Neural cell (in vitro differentiated cells): ENCODE results near the gene RAI14. TPM values are rescaled to one million over a fixed set of nuclear protein-coding genes. Genes with fewer than 3 reads are reported as not detected.

Experiments used
- H2AFZ ChIP-seq: fragments of 200-600, 300-800 bp; sonication (generic), shearing (Covaris generic); 2 replicates; pipeline ENCODE4 v1.6.0; 2014; ENCODE audit warnings: low read depth, mild to moderate bottlenecking, antibody characterized with exemption, low read length, moderate library complexity
- H3F3A ChIP-seq: fragments of 200-600 bp; shearing (Covaris generic); 2 replicates; pipeline ENCODE4 v1.6.1; 2016; ENCODE audit warnings: mild to moderate bottlenecking, moderate library complexity, mixed read lengths, antibody characterized with exemption, low read length; ENCODE audit not compliant: insufficient read depth, poor library complexity, severe bottlenecking
- H3K27ac ChIP-seq: fragments of 200-600, 300-800 bp; sonication (generic), shearing (Covaris generic); 2 replicates; pipeline ENCODE4 v1.5.1; 2014; ENCODE audit warnings: mild to moderate bottlenecking, low read length, moderate library complexity
- H3K27me3 ChIP-seq: fragments of 300-800, 200-600 bp; sonication (generic), shearing (Covaris generic); 2 replicates; pipeline ENCODE4 v1.6.0; 2014; ENCODE audit warnings: mild to moderate bottlenecking, low read depth, low read length, moderate library complexity; ENCODE audit not compliant: insufficient read depth
- H3K36me3 ChIP-seq: fragments of 300-800, 200-600 bp; sonication (generic), shearing (Covaris generic); 2 replicates; pipeline ENCODE4 v1.5.1; 2014; ENCODE audit warnings: mild to moderate bottlenecking, antibody characterized with exemption, low read length, moderate library complexity; ENCODE audit not compliant: insufficient read depth
- H3K4me2 ChIP-seq: fragments of 300-800, 200-600 bp; sonication (generic), shearing (Covaris generic); 2 replicates; pipeline ENCODE4 v1.6.0; 2014; ENCODE audit warnings: mild to moderate bottlenecking, low read length
- H3K4me3 ChIP-seq: fragments of 300-800, 200-600 bp; sonication (generic), shearing (Covaris generic); 2 replicates; pipeline ENCODE4 v1.5.1; 2014; ENCODE audit warnings: mild to moderate bottlenecking, low read length, moderate library complexity
- H3K79me2 ChIP-seq: fragments of 200-600 bp; shearing (Covaris generic); replicated peaks from 2 replicates; pipeline ENCODE4 v1.6.0; 2014; ENCODE audit warnings: mild to moderate bottlenecking, low read length, moderate library complexity; ENCODE audit not compliant: insufficient read depth
- H3K9ac ChIP-seq: fragments of 300-800, 200-600 bp; sonication (generic), shearing (Covaris generic); 2 replicates; pipeline ENCODE4 v1.6.1; 2016; ENCODE audit warnings: mild to moderate bottlenecking, low read length, mixed read lengths
- H3K9me2 ChIP-seq: fragments of 200-600 bp; shearing (Covaris generic); 2 replicates; pipeline ENCODE4 v1.6.1; 2016; ENCODE audit warnings: mild to moderate bottlenecking, low read length, mixed read lengths; ENCODE audit not compliant: insufficient read depth
- H3K9me3 ChIP-seq: fragments of 200-600, 300-800 bp; sonication (generic), shearing (Covaris generic); 2 replicates; pipeline ENCODE4 v1.6.1; 2016; ENCODE audit warnings: mild to moderate bottlenecking, mixed run types, low read length, moderate library complexity, mixed read lengths
- H4K20me1 ChIP-seq: fragments of 200-600 bp; shearing (Covaris generic); 2 replicates; pipeline ENCODE4 v1.6.1; 2016; ENCODE audit warnings: mild to moderate bottlenecking, mixed run types; ENCODE audit not compliant: insufficient read depth
- CTCF ChIP-seq: fragments of 450-650 bp; IDR thresholded peaks from 2 replicates; pipeline ENCODE4 v1.5.1; 2014; ENCODE audit warnings: antibody characterized with exemption, mild to moderate bottlenecking, moderate library complexity; ENCODE audit not compliant: poor library complexity, severe bottlenecking
- EP300 ChIP-seq: fragments of 450-650 bp; conservative IDR thresholded peaks from 2 replicates; pipeline ENCODE4 v1.6.1; 2014; ENCODE audit warnings: antibody characterized with exemption, mild to moderate bottlenecking, moderate library complexity; ENCODE audit not compliant: poor library complexity, severe bottlenecking
- EZH2 ChIP-seq: fragments of 200-600, 300-800 bp; shearing (Covaris generic), sonication (generic); IDR thresholded peaks from 2 replicates; pipeline ENCODE4 v1.6.1; 2014; ENCODE audit warnings: antibody characterized with exemption, low read length, borderline replicate concordance, mild to moderate bottlenecking; ENCODE audit not compliant: insufficient read depth, poor library complexity, severe bottlenecking
- MXI1 ChIP-seq: fragments of 450-650 bp; conservative IDR thresholded peaks from 2 replicates; pipeline ENCODE4 v1.6.1; 2014; ENCODE audit warnings: antibody characterized with exemption, mild to moderate bottlenecking; ENCODE audit not compliant: poor library complexity, severe bottlenecking
- RAD21 ChIP-seq: fragments of 450-650 bp; conservative IDR thresholded peaks from 2 replicates; pipeline ENCODE4 v1.6.1; 2014; ENCODE audit warnings: antibody characterized with exemption, mild to moderate bottlenecking, moderate library complexity
- SMC3 ChIP-seq: fragments of 450-650 bp; conservative IDR thresholded peaks from 2 replicates; pipeline ENCODE4 v1.6.1; 2014; ENCODE audit warnings: antibody characterized with exemption, mild to moderate bottlenecking, moderate library complexity; ENCODE audit not compliant: poor library complexity
- TAF1 ChIP-seq: IDR thresholded peaks from 2 replicates; pipeline ENCODE4 v1.6.1; 2012; ENCODE audit warnings: low read depth
- polyA plus RNA-seq: library from polyadenylated mRNA; depleted of rRNA; stranded (reverse); fragments of >200 nt; gene quantifications from 2 replicates; pipeline ENCODE4 v1.2.3, GENCODE V29; 2014

The RAI14 gene
- polyA plus RNA-seq, 1 donor from 2014 or later = 7.8 TPM

DNA sequence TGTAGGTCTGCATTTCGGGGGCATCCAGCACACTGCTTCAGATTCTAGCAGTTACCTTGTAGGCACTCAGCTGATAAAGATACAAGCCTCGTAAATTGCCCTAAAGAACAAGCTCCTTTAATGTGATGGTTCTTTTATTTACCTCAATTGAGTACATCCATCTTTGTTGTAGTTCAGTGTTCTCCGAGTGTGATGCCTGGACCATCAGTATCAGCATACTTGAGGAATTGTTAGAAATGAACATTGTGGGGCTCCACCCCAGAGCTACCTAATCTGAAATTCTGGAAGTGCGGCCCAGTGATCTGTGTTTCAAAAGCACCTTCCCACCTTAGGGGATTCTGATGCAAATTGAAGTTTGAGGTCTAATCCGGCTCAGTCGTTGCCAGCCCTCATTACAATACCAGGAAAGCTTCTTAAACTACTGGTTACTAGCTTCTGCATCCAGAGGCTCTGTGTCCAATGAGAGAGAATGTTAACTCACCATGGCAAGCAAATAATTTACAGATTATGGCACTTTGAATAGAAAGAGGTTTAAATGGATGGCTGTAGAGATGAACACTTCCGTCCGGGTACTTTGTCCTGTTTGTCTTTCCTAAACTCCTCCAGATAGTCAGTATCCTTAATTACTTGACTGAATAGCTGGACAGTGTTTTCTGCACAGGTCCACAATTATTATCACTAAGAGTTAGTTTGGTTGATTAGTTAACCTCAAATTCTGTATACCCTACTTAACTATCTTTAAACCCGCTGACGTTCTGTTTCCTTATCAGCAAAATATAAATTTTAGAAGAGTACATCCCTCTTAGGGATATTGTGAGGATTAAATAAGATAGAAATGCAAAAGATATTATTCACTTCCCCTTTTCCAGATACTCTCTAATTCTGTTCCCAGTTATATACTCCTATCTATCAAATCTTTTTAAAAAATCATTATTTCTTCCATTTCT is 47.9 kb downstream of the RAI14 start:
- Histone ChIP-seq H3K9ac (no peak overlapping the region), H3K27me3 (no peaks in the 10 kb centered on the region), H3K9me2 (no peaks in the 10 kb centered on the region), H3K27ac (no peak overlapping the region), H3F3A (no peaks in the 10 kb centered on the region), H3K36me3 (no peaks in the 10 kb centered on the region), H2AFZ (no peak overlapping the region), H3K9me3 (no peaks in the 10 kb centered on the region), H3K4me2 (no peak overlapping the region), H3K4me3 (no peak overlapping the region), H4K20me1 (no peaks in the 10 kb centered on the region), H3K79me2 (peaks cover 7% of the 10 kb centered on the region)
- no peak for TF ChIP-seq SMC3
- no peak for TF ChIP-seq CTCF
- no peak for TF ChIP-seq MXI1
- TF ChIP-seq RAD21 = no peak
- TF ChIP-seq EZH2 = no peak
- TF ChIP-seq EP300 = no peak
- TF ChIP-seq TAF1 = no peak

DNA sequence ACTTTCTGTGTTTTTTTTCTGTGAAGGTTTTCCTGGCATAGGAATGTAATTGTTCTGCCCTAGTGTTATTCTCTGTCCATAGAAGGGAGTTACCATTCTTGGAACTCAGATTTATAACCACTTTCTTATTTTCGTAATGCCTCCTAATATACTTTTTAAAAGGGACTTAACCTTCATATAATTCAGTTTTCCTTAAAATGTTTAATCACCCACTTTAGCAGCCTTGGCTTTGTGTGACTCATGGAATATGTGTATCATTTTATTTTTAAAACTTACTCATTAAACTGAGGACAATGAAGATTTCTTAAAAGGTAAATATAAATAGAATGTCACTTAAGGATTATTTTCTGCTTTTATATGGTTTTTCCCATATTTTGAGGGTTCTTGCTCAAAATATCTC is 50.0 kb downstream of the RAI14 start:
- Histone ChIP-seq H3F3A (no peaks in the 10 kb centered on the region), H3K9me2 (no peaks in the 10 kb centered on the region), H3K4me2 (no peak overlapping the region), H3K9me3 (no peaks in the 10 kb centered on the region), H3K27ac (no peak overlapping the region), H3K36me3 (no peaks in the 10 kb centered on the region), H3K79me2 (peaks cover 7% of the 10 kb centered on the region), H3K27me3 (no peaks in the 10 kb centered on the region), H3K4me3 (no peak overlapping the region), H3K9ac (no peak overlapping the region), H2AFZ (no peak overlapping the region), H4K20me1 (no peaks in the 10 kb centered on the region)
- TF ChIP-seq CTCF = no peak
